PC-9 (cell line): Measurements from ENCODE around the gene TMEM250. TPM values are rescaled to one million over a fixed set of nuclear protein-coding genes. Genes with fewer than 3 reads are reported as not detected.

Experiments
- BruUV-seq: library from RNA; stranded (reverse); fragments of 400-500 nt; replicated peaks from 2 replicates; lab custom pipeline; 2021; lab: Mats Ljungman, UMichigan
- CTCF ChIA-PET: fragments of 300-600 bp; sonication (Branson Sonifier 250); formaldehyde crosslinking; loops from one replicate; lab custom pipeline; 2022; ENCODE audit warnings: antibody characterized with exemption; lab: Charles Lee
- POLR2A ChIA-PET: fragments of 300-600 bp; sonication (Branson Sonifier 250); formaldehyde crosslinking; loops from one replicate; lab custom pipeline; 2022; ENCODE audit warnings: antibody characterized with exemption; ENCODE audit not compliant: unreplicated experiment; lab: Charles Lee
- DNase-seq, 2 experiments: peaks; one replicate each; pipeline versions ENCODE4 v3.0.0 to v3.0.0-alpha.2; 2015 to 2022; ENCODE audit warnings: mixed read lengths in 1 of 2
- H2AFZ ChIP-seq: fragments of 200-600 bp; sonication (generic); 2 replicates; pipeline ENCODE4 v1.8.1; 2017; ENCODE audit warnings: antibody characterized with exemption
- H3F3A ChIP-seq: fragments of 200-600 bp; sonication (generic); 2 replicates; pipeline ENCODE4 v1.8.1; 2017; ENCODE audit warnings: antibody characterized with exemption, mild to moderate bottlenecking, low read depth; ENCODE audit not compliant: insufficient read depth
- H3K27ac ChIP-seq: fragments of 200-600 bp; sonication (generic); 2 replicates; pipeline ENCODE4 v1.6.1; 2016; ENCODE audit warnings: mixed run types
- H3K27me3 ChIP-seq: fragments of 200-600 bp; sonication (generic); 2 replicates; pipeline ENCODE4 v1.6.1; 2016; ENCODE audit warnings: low read depth, mixed run types; ENCODE audit not compliant: insufficient read depth
- H3K36me3 ChIP-seq: fragments of 200-600 bp; sonication (generic); 2 replicates; pipeline ENCODE4 v1.6.1; 2016; ENCODE audit warnings: low read depth, mixed run types
- H3K4me1 ChIP-seq: fragments of 200-600 bp; sonication (generic); replicated peaks from 2 replicates; pipeline ENCODE4 v1.6.1; 2016; ENCODE audit warnings: mixed run types; ENCODE audit not compliant: insufficient read depth
- H3K4me2 ChIP-seq: fragments of 200-600 bp; sonication (generic); 2 replicates; pipeline ENCODE4 v1.6.1; 2017; ENCODE audit warnings: mixed run types
- H3K4me3 ChIP-seq: fragments of 200-600 bp; sonication (generic); 2 replicates; pipeline ENCODE4 v1.6.1; 2016; ENCODE audit warnings: mixed run types
- H3K79me2 ChIP-seq: fragments of 200-600 bp; sonication (generic); 2 replicates; pipeline ENCODE4 v1.6.1; 2017; ENCODE audit warnings: low read depth, mixed run types
- H3K9me2 ChIP-seq: fragments of 200-600 bp; sonication (generic); 2 replicates; pipeline ENCODE4 v1.8.1; 2017; ENCODE audit warnings: mild to moderate bottlenecking; ENCODE audit not compliant: insufficient read depth
- H3K9me3 ChIP-seq: fragments of 200-600 bp; sonication (generic); 2 replicates; pipeline ENCODE4 v1.8.1; 2016; ENCODE audit warnings: low read depth; ENCODE audit not compliant: insufficient read depth
- H4K20me1 ChIP-seq: fragments of 200-600 bp; sonication (generic); 2 replicates; pipeline ENCODE4 v1.8.1; 2017; ENCODE audit not compliant: insufficient read depth
- EZH2 ChIP-seq: fragments of 200-600 bp; sonication (generic); IDR thresholded peaks from 2 replicates; pipeline ENCODE4 v1.8.0; 2017; ENCODE audit warnings: antibody characterized with exemption, low read depth
- intact Hi-C: fragments of 100-400 bp; cut with micrococcal nuclease; formaldehyde crosslinking; loops from one replicate; pipeline ENCODE4 v1.10.0; 2022; ENCODE audit not compliant: unreplicated experiment
- total RNA-seq: library from RNA; stranded (reverse); gene quantifications from 2 replicates; pipeline ENCODE4 v1.2.3, GENCODE V29; 2021
- TF ChIP-seq, protein P1 (sequence below): fragments of 200-600 bp; sonication (generic); conservative IDR thresholded peaks from 2 replicates; pipeline ENCODE4 v1.6.1; 2017; ENCODE audit warnings: mixed run types, antibody characterized with exemption, mild to moderate bottlenecking, moderate library complexity

Gene TMEM250
- total RNA-seq, 1 experiment from 2014 or later = 73.8 TPM

DNA sequence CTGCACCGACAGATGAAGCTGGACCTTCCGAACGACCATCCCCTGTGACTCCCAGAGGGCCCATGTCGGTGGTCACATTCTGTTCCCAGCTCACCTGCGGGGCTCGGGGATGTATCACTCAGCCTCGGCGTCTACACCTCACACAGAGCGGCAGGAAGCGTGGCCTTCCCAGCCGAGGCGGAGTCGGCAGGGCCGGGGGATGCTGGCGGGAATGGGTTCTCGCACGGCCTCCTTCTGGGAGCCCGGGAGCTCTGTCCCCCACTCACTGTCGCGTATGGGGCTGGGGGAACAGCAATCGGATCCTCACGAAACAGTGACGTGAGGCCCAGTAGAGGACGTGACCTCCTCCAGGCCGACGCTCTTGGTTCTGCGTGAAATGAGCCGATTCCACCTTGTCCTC is 44.0 kb downstream of the TMEM250 start:
- no peak overlapping the region for H2AFZ ChIP-seq
- intact Hi-C loops = loop anchor here (5.0 kb wide), 1 partner anchor 43 kb away; the partner anchor contains the start of gene TMEM250
- no peak overlapping the region for H3K4me3 ChIP-seq
- peaks cover 7% of the 10 kb centered on the region; the same call in 1 of the 2 replicates for H3K4me1 ChIP-seq
- no peak overlapping the region for H3K4me2 ChIP-seq
- peaks cover 5% of the 10 kb centered on the region for H3F3A ChIP-seq
- ChIA-PET CTCF (no interaction called here), POLR2A (no interaction called here)
- H3K9me3 ChIP-seq = no peaks in the 10 kb centered on the region
- no peak overlapping the region for H3K27ac ChIP-seq
- H4K20me1 ChIP-seq = peaks cover 22% of the 10 kb centered on the region
- no peak for TF ChIP-seq EZH2
- TF ChIP-seq, protein P1, sequence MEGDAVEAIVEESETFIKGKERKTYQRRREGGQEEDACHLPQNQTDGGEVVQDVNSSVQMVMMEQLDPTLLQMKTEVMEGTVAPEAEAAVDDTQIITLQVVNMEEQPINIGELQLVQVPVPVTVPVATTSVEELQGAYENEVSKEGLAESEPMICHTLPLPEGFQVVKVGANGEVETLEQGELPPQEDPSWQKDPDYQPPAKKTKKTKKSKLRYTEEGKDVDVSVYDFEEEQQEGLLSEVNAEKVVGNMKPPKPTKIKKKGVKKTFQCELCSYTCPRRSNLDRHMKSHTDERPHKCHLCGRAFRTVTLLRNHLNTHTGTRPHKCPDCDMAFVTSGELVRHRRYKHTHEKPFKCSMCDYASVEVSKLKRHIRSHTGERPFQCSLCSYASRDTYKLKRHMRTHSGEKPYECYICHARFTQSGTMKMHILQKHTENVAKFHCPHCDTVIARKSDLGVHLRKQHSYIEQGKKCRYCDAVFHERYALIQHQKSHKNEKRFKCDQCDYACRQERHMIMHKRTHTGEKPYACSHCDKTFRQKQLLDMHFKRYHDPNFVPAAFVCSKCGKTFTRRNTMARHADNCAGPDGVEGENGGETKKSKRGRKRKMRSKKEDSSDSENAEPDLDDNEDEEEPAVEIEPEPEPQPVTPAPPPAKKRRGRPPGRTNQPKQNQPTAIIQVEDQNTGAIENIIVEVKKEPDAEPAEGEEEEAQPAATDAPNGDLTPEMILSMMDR = no peak
- DNase-seq = no peak
- H3K27me3 ChIP-seq = no peaks in the 10 kb centered on the region
- no peaks in the 10 kb centered on the region for H3K9me2 ChIP-seq
- no peaks in the 10 kb centered on the region for H3K79me2 ChIP-seq
- H3K36me3 ChIP-seq = no peaks in the 10 kb centered on the region
- no TSS peak for BruUV-seq

Other genes with a start within 250 kb of the TMEM250 start
- gene CAMSAP1, start 211.3 kb downstream of the TMEM250 start, total RNA-seq = 16.7 and 17.3 TPM in 2 replicates
- 27.6 and 37.1 TPM in 2 replicates for gene UBAC1, start 157.5 kb downstream of the TMEM250 start, total RNA-seq
- gene NACC2, start 23.6 kb downstream of the TMEM250 start, total RNA-seq = 22.4 and 23.8 TPM in 2 replicates
- 0.22 and 0.43 TPM in 2 replicates for gene LHX3, start 86.3 kb upstream of the TMEM250 start, total RNA-seq
- 34.6 and 40.8 TPM in 2 replicates for gene QSOX2, start 126.9 kb upstream of the TMEM250 start, total RNA-seq
- gene CCDC187, start 185.2 kb upstream of the TMEM250 start, total RNA-seq = 2.7 and 5.2 TPM in 2 replicates
- 5.5 and 9.5 TPM in 2 replicates for gene GPSM1, start 208.7 kb upstream of the TMEM250 start, total RNA-seq
- 9.1 and 19.1 TPM in 2 replicates for gene DNLZ, start 244.9 kb upstream of the TMEM250 start, total RNA-seq